OCI-LY7 (cell line): ENCODE data around the gene ZEB1.

Source experiments
- EZH2phosphoT487 ChIP-seq: fragments of 200-600 bp; sonication (generic); IDR thresholded peaks from 2 replicates; pipeline ENCODE4 v1.6.1; 2018; ENCODE audit warnings: low read depth, borderline replicate concordance, mild to moderate bottlenecking, mixed run types, antibody characterized with exemption, low read length, moderate library complexity, mixed read lengths
- TF ChIP-seq, protein P1 (sequence below): fragments of 200-600 bp; sonication (generic); conservative IDR thresholded peaks from 2 replicates; pipeline ENCODE4 v1.5.1; 2014; ENCODE audit warnings: mild to moderate bottlenecking, antibody characterized with exemption, low read length, moderate library complexity, mixed read lengths

DNA sequence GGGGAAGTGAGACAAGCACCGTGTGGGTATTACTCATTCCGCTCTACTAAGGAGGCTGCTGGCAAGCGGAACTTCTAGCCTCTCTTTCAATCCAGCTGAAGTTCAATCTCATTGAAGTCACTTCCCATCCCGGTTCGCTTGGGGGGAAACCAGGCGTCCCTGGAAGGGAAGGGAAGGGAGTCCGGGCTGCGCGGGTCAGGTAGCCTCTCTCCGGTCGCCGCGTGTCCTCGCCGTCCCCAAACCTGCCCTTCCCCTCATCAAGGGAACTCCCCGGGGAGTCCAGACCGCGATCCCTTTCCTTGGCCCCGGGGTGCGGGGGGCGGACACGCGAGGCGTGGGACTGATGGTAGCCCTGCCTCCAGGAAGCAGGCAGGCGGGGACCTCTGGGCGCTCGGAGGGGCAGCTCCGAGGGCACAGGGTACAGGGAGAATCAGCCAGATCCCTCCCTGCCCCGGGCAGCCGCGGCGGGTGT is 598 bp upstream of the ZEB1 start:
- TF ChIP-seq, protein P1, sequence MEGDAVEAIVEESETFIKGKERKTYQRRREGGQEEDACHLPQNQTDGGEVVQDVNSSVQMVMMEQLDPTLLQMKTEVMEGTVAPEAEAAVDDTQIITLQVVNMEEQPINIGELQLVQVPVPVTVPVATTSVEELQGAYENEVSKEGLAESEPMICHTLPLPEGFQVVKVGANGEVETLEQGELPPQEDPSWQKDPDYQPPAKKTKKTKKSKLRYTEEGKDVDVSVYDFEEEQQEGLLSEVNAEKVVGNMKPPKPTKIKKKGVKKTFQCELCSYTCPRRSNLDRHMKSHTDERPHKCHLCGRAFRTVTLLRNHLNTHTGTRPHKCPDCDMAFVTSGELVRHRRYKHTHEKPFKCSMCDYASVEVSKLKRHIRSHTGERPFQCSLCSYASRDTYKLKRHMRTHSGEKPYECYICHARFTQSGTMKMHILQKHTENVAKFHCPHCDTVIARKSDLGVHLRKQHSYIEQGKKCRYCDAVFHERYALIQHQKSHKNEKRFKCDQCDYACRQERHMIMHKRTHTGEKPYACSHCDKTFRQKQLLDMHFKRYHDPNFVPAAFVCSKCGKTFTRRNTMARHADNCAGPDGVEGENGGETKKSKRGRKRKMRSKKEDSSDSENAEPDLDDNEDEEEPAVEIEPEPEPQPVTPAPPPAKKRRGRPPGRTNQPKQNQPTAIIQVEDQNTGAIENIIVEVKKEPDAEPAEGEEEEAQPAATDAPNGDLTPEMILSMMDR: no peak
- TF ChIP-seq EZH2phosphoT487: no peak
